ENCODE results near the gene KNDC1. TPM values are rescaled to one million over a fixed set of nuclear protein-coding genes. Genes with fewer than 3 reads are reported as not detected.

The KNDC1 gene
- total and polyA plus RNA-seq, 2 experiments from 2014 or later = 1.8 to 16.0 TPM

DNA sequence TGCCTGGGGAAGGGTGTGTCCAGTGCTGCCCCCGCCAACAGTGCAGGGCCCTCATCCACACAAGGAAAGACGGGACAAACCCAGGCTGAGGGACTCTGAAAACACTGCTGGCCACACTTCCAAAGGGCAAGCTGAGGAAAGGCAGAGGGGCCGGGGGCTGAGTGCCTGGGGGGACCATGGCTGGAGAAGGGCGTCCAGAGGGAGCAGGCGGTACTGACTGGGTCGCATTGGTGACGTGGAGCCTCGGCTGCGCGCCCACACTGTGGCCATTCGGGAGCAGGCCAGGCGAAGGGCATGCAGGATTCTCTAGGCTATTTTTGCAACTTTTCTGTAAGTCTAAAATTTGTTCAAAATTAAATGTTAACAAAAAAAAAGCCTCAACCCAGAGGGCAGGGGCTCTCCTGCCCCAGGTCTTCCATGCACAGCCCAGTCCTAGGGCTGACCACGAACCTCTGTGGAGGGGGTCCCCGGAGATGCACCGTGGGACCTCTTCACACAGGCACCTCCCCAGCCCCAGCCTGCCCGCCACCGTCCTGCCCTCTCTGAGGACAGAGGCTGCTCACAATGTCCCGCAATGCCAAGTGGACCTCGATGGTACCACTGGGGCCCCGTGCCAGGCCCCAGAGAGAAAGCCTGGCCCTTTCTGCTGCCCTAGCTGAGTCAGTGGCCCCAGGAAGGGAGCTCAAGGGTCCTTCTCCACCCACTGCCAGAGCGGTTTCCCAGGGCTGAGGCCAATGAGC is 106.2 kb downstream of the KNDC1 start:
- Mint-ChIP-seq H3K27me3 (ENCODE audit: insufficient read depth, low read depth, poor library complexity) (peaks cover 12% of the 10 kb centered on the region), H3K9me3 (no peaks in the 10 kb centered on the region), H3K36me3 (ENCODE audit: low read depth) (peaks cover 3% of the 10 kb centered on the region; the same call in 1 of the 3 replicates), H3K4me1 (no peaks in the 10 kb centered on the region; the same call in 1 of the 3 replicates), H3K4me3 (no peak overlapping the region), H3K27ac (no peak overlapping the region)
- H3K4me3 ChIP-seq = no peak overlapping the region
- no peak for DNase-seq (ENCODE audit: low spot score)
- H3K4me1 ChIP-seq (ENCODE audit: insufficient read depth) = peaks cover 5% of the 10 kb centered on the region
- peaks cover 8% of the 10 kb centered on the region for H3K27me3 ChIP-seq (ENCODE audit: insufficient read depth)
- H2AFZ ChIP-seq = no peak overlapping the region
- no peak overlapping the region for H3K27ac ChIP-seq (ENCODE audit: low read depth)
- no peaks in the 10 kb centered on the region for H3K36me3 ChIP-seq (ENCODE audit: insufficient read depth)
- no peak overlapping the region for H3K4me2 ChIP-seq
- no peak for ATAC-seq
- H3K79me2 ChIP-seq (replicated peaks; ENCODE audit: insufficient read depth) = no peaks in the 10 kb centered on the region
- no peaks in the 10 kb centered on the region for H3K9me2 ChIP-seq (ENCODE audit: insufficient read depth)
- no peaks in the 10 kb centered on the region for H4K20me1 ChIP-seq (replicated peaks; ENCODE audit: insufficient read depth)
- no peaks in the 10 kb centered on the region for H3F3A ChIP-seq (replicated peaks; ENCODE audit: low read depth)
- TF ChIP-seq ZNF331 (CRISPR knock-in tag; IDR thresholded peaks at IDR 0.05; ENCODE audit: low read depth) = no peak
- TF ChIP-seq, protein P1, sequence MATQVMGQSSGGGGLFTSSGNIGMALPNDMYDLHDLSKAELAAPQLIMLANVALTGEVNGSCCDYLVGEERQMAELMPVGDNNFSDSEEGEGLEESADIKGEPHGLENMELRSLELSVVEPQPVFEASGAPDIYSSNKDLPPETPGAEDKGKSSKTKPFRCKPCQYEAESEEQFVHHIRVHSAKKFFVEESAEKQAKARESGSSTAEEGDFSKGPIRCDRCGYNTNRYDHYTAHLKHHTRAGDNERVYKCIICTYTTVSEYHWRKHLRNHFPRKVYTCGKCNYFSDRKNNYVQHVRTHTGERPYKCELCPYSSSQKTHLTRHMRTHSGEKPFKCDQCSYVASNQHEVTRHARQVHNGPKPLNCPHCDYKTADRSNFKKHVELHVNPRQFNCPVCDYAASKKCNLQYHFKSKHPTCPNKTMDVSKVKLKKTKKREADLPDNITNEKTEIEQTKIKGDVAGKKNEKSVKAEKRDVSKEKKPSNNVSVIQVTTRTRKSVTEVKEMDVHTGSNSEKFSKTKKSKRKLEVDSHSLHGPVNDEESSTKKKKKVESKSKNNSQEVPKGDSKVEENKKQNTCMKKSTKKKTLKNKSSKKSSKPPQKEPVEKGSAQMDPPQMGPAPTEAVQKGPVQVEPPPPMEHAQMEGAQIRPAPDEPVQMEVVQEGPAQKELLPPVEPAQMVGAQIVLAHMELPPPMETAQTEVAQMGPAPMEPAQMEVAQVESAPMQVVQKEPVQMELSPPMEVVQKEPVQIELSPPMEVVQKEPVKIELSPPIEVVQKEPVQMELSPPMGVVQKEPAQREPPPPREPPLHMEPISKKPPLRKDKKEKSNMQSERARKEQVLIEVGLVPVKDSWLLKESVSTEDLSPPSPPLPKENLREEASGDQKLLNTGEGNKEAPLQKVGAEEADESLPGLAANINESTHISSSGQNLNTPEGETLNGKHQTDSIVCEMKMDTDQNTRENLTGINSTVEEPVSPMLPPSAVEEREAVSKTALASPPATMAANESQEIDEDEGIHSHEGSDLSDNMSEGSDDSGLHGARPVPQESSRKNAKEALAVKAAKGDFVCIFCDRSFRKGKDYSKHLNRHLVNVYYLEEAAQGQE (IDR thresholded peaks at IDR 0.05; ENCODE audit: unreplicated experiment) = no peak
- TF ChIP-seq ZNF462 (CRISPR knock-in tag; IDR thresholded peaks at IDR 0.05) = no peak
- no peak for TF ChIP-seq POLR2AphosphoS5 (IDR thresholded peaks at IDR 0.05; ENCODE audit: low read depth)
- no peak for TF ChIP-seq CREB1 (CRISPR knock-in tag; IDR thresholded peaks at IDR 0.05; ENCODE audit: low read depth)
- TF ChIP-seq, protein P2, sequence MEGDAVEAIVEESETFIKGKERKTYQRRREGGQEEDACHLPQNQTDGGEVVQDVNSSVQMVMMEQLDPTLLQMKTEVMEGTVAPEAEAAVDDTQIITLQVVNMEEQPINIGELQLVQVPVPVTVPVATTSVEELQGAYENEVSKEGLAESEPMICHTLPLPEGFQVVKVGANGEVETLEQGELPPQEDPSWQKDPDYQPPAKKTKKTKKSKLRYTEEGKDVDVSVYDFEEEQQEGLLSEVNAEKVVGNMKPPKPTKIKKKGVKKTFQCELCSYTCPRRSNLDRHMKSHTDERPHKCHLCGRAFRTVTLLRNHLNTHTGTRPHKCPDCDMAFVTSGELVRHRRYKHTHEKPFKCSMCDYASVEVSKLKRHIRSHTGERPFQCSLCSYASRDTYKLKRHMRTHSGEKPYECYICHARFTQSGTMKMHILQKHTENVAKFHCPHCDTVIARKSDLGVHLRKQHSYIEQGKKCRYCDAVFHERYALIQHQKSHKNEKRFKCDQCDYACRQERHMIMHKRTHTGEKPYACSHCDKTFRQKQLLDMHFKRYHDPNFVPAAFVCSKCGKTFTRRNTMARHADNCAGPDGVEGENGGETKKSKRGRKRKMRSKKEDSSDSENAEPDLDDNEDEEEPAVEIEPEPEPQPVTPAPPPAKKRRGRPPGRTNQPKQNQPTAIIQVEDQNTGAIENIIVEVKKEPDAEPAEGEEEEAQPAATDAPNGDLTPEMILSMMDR (conservative IDR thresholded peaks at IDR 0.05; ENCODE audit: low read depth in 2 of 2) = no peak
- TF ChIP-seq EZH2 (IDR thresholded peaks at IDR 0.05; ENCODE audit: low read depth, unreplicated experiment) = no peak
- TF ChIP-seq, protein P3, sequence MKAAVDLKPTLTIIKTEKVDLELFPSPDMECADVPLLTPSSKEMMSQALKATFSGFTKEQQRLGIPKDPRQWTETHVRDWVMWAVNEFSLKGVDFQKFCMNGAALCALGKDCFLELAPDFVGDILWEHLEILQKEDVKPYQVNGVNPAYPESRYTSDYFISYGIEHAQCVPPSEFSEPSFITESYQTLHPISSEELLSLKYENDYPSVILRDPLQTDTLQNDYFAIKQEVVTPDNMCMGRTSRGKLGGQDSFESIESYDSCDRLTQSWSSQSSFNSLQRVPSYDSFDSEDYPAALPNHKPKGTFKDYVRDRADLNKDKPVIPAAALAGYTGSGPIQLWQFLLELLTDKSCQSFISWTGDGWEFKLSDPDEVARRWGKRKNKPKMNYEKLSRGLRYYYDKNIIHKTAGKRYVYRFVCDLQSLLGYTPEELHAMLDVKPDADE (IDR thresholded peaks at IDR 0.05) = no peak
- TF ChIP-seq STAT1 (IDR thresholded peaks at IDR 0.05; ENCODE audit: unreplicated experiment) = no peak
- TF ChIP-seq JUNB (IDR thresholded peaks at IDR 0.05; ENCODE audit: unreplicated experiment) = no peak

Data from GM23338 (cell line).